HG02763 (cell line): ENCODE results near the gene MXD4.
"Not testable (repeated sequence)": the region's sequence is repeated elsewhere in the genome, so short reads cannot be mapped to it uniquely, and the experiment has no call there.

Experiments used
- ATAC-seq: cut with Tn5 transposase; IDR thresholded peaks from one replicate; pipeline ENCODE4 v1.9.1; 2021; ENCODE audit warnings: mild to moderate bottlenecking, moderate library complexity; ENCODE audit not compliant: unreplicated experiment

The MXD4 gene

DNA sequence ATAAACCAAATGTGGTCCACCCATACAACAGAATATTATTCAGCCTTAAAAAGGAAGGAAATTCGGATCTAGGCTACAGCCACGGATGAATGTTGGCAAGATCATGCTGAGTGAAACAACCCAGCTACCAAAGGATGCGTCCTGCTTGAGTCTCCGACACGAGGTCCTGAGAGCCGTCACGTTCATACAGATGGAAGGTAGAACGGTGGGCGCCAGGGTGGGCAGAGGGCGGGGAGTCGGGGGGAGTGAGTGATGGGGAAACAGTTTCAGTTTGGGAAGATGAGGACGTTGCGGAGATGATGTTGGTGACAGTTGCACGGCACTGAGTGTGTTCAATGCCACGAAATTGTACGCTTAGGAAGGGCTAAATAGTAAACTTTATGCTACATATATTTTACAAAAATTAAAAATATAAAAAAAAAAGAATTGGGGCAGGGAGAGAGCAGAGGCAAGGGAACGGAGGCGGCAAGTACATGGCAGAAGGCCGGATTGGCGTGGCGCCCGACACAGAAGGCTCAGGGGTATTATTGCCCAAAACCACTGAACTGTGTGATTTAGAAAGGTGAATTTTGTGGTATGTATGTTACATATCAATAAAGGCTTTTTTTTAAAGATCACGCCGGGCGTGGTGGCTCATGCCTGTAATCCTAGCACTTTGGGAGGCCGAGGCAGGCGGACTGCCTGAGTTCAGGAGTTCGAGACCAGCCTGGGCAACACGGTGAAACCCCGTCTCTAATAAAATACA is 14.8 kb upstream of the MXD4 start:
- no peak for ATAC-seq

DNA sequence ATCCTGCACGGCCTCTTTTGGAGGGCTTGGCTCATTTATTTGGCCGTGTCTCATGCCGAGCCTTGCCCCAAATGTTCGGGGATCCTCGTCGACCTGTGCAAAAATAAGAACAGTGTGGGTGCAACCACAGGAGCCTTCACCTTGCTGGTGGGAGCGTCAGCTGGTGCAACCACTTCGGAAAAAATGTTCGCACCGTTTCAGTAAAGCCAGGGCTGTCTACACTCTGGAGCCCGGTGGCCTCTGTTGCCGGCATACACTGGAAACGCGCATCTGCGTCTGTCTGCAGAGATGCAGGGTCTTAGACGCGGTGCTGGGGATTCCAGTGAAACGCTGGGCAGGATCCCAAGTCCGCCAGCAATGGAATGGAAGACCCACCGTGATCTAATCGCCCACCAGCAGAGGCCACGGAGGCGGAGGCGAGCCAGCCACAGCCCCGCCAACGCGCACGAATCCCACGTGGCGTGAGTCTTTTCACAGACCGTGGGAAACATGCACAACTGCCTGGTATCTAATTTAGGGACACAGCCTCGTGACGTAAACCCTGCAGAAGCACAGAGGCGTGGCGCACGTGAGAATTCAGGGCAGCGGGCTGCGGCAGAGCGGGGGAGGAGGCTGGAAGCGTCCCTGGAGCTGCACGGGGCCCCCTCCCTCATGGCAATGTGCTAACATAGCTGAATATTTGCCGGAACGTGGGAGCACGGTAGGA is 13.8 kb upstream of the MXD4 start:
- no peak for ATAC-seq

GRCh38 chr4:2275044-2275397 is 13.1 kb upstream of the MXD4 start:
- not testable (repeated sequence) for ATAC-seq

DNA sequence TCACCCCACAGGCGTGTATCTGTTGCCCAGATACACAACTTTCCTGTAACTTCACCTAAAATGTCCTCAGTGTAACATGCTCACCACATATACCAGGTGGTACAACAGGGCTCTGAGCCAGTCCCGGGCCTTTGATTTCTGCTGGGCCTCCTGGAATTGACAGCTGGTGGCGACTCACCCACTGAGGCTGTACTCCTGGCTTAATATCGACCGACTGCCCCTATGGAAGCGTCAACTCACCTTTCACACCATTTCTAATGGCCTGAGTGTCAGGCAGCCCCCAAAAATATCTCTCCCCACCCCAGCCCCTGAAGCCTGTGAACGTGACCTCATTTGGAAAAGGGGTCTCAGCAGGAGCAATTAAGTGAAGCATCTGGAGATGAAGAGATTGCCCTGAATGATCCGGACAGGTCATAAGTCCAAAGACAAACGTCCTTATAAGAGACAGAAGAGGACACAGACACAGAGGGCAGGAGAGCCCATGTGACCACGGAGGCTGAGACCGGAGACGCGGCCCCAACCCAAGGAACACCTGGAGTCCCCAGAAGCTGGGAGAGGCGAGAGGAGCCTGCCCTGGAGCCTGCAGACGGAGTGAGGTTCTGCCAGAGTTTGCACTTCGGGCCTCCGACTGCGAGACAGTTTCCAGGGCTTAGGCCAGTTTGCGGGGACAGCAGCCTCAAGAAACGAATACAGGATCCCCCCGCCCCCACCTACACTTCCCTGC is 12.6 kb upstream of the MXD4 start:
- no peak for ATAC-seq

GRCh38 chr4:2273657-2274319 is 11.9 kb upstream of the MXD4 start:
- ATAC-seq: no peak

DNA sequence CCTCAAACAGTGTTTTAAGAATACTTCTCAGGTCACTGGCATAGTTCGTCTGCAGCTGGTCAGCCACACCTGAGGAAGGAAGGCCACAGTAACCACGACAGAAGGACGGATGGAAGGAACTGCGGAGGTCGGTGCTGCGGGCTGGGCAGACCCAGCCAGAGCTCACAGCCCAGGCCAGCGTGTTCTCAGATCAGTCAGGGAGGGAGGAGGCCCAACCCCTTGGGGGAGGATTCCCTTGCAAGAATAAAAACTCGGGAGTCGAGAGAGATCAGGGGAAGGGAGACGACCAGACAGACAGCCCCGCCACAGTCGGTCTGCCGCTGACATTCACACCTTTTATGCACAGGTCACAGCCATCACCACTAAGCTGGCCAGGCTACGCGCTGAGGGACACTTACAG is 11.3 kb upstream of the MXD4 start:
- ATAC-seq: no peak

DNA sequence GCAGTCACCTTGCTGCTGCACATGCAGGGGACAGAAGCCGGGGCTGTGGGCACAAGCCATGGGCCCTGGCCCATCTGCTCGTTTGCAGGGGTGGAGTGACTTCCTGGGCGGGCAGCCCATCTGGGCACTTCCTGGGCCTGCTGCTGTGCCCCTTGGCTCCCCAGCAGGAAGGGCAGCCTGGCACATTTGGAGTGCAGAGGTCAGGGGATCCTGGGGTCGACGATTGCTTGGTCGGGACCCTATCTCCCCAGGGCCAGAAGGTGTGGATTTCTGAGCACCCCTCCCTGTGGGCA is 10.9 kb upstream of the MXD4 start:
- no peak for ATAC-seq

DNA sequence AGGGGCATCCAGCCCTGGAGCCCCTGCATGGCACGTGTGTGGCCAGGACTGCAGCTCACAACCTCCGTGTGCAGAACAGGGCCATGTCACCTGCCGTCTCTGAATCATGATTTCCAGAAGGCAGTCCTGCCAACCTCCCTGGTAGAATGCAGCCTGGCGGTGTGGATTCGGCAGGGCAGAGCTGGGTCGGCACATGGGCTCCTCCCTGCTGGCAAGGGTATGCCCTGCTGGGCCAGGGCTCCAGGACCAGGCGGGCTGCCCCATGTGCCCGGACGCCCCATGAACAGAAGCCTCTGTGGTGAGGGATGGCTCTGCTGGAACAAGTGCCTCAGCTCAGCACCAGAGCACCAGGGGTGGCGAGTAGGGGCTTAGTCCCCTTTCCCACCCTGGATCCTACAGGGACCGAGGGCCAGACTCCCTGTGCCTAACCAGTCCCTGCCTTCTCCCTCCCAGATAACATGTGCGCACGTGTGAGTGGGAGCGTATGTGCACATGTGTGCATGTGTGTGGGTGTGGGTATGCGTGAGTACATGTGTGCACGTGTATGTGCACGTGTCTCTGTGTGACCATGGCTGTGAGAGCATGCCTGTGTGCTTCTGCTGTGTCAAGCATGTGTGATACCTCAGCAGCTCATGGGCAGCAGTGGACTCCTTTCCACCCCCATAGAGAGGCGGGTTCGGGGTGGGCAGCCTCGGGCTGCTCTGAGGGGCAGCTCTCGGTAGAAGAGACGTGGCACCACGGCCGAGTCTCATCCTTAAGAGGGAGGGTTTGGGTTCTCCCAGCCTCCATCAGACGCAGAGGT is 10.3 kb upstream of the MXD4 start:
- no peak for ATAC-seq

GRCh38 chr4:2271279-2272025 is 9.5 kb upstream of the MXD4 start:
- ATAC-seq: no peak

- ATAC-seq: no peak
These were observed 8.6 kb upstream of the MXD4 start for GRCh38 chr4:2270341-2271165.

GRCh38 chr4:2269618-2270163 is 7.8 kb upstream of the MXD4 start:
- ATAC-seq: no peak

DNA sequence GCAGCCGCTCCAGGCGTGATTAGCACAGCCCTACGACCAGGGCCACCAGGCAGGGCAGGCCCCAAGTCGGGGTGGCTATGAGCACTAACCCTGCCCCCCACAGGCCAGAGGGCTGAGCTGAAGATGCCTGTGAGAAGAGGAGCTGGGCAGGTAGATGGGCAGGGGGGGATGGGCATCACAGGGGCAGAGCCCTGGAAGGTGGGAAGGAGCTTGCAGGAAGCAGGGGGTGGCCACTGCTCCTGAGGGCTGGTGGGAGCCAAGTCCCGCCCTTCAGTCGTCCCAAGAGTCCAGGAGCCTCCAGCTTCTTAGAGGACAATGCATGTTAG is 7.3 kb upstream of the MXD4 start:
- no peak for ATAC-seq

- no peak for ATAC-seq
These were observed 6.7 kb upstream of the MXD4 start for GRCh38 chr4:2268357-2269205.

GRCh38 chr4:2267841-2268240 is 5.9 kb upstream of the MXD4 start:
- no peak for ATAC-seq

DNA sequence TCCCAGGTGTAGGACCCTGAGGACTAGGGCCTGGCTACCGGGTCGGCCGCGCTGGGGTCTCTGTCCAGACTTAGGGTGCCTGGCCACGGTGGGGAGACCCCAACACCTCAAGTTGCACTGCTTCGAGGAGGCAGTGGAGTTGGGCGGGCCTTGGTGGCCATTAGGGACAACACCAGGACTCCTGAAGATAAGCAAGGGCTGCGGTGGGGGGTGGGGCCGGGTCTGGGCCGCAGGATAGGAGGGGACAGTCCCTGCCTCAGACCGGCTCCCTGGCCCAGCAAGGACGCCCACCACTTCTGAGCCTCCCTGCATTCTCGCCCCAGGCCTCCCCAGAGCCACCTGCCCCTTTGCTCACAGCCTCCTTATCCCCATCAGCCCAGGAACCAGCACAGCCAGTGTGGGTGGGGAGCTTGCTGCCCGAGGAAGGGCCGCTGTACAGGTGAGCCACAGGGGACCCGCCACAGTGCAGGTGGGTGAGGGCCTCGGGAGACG is 5.5 kb upstream of the MXD4 start:
- no peak for ATAC-seq

DNA sequence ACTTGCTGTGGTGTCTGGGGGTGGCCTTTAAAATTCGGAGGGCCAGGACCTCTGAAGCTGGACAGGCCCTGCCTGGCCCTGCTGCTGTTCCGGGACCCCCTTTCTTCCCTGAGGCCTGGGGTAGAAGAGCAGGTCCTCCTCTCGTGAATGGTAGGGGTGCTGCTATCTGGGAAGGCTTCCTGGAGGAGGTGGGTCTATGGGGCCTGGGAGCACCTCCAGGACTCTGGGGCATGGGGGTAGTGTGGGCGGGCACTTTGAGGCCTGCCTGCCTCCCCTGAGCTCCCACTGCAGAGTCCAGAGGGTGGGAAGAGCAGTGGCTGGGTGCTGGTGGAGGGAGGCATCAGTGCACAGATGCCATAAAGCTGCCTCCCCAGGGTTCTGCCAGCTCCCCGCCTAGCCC is 4.9 kb upstream of the MXD4 start:
- no peak for ATAC-seq

DNA sequence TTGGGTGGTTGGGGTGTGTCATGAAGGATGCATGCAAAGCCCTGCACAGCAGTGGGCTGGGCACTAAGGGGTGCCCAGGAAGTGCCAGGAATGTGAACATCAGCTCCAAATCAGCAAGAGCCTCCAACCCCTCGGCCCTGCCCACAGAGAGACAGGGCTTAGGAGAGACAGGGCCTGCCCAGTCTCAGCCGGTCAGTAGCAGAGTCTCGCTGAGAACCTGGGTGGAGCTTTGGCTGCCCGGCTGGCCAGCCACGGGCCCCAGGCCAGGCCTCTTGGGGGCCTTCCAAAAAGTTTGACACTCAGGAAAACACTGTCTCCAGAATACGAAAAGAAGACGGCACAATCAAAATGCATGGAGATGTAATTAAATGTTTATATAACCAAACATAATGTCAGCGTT is 4.3 kb upstream of the MXD4 start:
- no peak for ATAC-seq
